Measurements from ENCODE around the gene USH1C.

DNA sequence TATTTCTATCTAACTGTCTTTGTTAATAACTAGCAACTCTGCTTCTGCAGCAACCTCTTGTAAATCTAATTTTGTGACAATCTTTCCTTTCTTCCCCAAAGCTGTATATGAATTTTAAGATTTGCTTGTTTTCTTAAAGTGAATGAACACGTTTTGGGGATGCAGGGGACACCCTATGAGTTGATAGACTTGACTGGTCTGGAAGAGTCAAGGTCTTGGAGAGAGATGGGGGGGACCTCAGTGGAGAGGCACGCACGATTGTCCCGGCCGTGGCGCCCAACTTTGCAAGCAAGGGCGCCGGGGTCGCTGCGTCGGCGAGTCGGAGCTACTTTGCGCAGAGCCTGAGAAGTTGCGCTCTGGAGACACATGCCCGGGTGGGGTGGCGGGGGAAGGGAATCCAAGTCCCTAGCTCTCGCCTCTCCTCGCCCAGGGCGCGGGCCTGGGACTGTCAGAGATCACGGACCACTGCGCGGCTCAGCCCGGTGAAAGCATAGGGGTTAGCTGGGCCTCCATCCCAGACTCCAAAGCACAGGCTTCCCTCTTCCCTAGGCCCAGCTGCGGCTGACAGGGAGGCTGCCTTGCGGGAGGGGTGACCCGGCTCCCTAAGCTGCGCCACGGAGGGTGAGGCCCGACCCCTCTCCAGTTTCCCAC is 68.4 kb downstream of the USH1C start:
- TF ChIP-seq SMC3 (IDR thresholded peaks at IDR 0.05; ENCODE audit: low read depth, low read length), result no peak
- no peak for TF ChIP-seq MAZ (IDR thresholded peaks at IDR 0.05; ENCODE audit: borderline replicate concordance, low read depth, low read length)
- no peak for TF ChIP-seq POLR2A (IDR thresholded peaks at IDR 0.05; ENCODE audit: low read depth, low read length)
- no peak for TF ChIP-seq CTCF (conservative IDR thresholded peaks at IDR 0.05; ENCODE audit: low read depth, low read length)
- no peak for TF ChIP-seq RFX5 (IDR thresholded peaks at IDR 0.05; ENCODE audit: low read depth, low read length)
- TF ChIP-seq RCOR1 (IDR thresholded peaks at IDR 0.05; ENCODE audit: insufficient replicate concordance, low read length), result no peak

All from IMR-90 (cell line).